ENCODE measurements around the gene RASA4.
"Not testable (repeated sequence)": the region's sequence is repeated elsewhere in the genome, so short reads cannot be mapped to it uniquely, and the experiment has no call there.

The RASA4 gene

DNA sequence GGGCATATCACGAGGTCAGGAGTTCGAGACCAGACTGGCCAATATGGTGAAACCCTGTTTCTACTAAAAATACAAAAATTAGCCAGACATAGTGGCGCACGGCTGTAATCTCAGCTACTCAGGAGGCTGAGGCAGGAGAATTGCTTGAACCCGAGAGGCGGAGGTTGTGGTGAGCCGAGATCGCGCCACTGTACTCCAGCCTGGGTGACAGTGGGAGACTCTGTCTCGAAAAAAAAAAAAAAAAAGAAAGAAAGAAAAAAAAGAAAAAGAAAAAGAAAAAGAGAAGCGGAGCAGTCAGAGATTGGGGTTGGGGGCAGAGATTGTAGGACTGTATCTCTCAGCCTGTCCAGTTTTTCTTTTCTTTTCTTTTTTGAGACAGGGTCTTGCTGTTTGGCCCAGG, 73.8 kb downstream of the RASA4 start:
- DNase-seq: not testable (repeated sequence)

- not testable (repeated sequence) for DNase-seq
Observed at GRCh38 chr7:102542083-102542482, 74.5 kb downstream of the RASA4 start.

DNA sequence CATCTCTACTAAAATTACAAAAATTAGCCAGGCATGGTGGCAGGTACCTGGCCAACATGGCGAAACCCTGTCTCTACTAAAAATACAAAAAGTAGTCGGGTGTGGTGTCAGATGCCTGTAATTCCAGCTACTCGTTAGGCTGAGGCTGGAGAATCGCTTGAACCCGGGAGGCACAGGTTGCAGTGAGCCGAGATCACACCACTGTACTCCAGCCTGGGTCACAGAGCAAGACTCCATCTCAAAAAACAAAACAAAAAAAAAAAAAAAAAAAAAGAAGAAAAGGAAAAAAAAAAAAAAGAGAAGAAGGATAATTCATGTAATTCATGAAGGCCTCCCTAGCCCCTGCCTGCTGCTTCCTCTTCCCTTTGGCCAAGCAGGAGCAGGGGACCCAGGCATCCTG, 76.0 kb downstream of the RASA4 start:
- not testable (repeated sequence) for DNase-seq

DNA sequence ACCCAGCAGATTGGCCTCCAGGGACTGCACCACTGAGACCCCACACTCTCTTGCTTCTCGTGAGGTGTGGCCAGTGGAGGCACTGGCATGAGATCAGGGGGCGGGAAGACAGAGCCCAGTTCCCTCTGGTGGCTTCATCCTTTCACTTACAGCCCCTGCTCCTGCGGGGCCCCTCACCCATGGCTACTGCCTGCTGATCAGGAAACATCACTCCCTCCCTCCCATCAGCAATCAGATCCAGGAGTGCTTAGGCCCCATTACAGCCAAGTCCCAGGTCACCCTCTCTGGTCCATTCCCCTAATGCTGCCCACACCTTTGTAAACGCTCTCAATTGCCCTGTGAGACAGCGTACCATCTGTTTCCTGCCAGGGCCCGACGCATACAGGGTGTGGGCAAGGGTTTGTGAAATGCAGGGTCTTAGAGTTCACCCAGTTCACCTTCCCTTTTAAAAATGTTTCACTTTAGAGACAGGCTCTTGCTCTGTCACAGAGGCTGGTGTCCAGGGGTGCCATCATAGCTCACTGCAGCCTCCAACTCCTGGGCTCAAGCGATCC, 81.4 kb downstream of the RASA4 start:
- not testable (repeated sequence) for DNase-seq

DNA sequence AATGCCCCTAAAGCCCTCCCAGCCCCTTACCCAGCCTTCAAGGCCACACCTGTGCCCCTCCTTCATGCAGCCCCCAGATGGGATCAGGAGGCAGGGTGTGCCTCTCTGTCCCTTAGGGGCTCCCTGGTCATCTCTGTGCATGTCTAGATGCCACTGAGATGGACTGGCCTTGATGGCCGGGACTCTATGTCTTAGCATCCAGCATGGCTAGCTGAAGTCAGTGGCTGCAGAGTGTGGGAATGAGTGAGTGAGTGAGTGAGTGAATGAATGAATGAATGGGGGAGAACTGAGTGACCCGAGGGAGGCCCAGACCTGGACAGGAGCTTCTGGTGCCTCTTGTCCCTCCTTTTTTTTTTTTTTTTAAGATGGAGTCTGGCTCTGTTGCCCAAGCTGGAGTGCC, 84.4 kb downstream of the RASA4 start:
- DNase-seq: not testable (repeated sequence)

GRCh38 chr7:102531583-102531982, 85.0 kb downstream of the RASA4 start:
- not testable (repeated sequence) for DNase-seq

- not testable (repeated sequence) for DNase-seq
Observed at GRCh38 chr7:102527822-102528793, 88.4 kb downstream of the RASA4 start.

- DNase-seq: not testable (repeated sequence)
Observed at GRCh38 chr7:102527182-102527581, 89.4 kb downstream of the RASA4 start.

GRCh38 chr7:102524803-102525202, 91.8 kb downstream of the RASA4 start:
- not testable (repeated sequence) for DNase-seq

Data from NCI-H2107 (cell line).